A549 (cell line): ENCODE data around the gene NAA50. TPM values are rescaled to one million over a fixed set of nuclear protein-coding genes. Genes with fewer than 3 reads are reported as not detected.

ENCODE experiments used
- ATAC-seq, 2 experiments: fragments of 200-7000 bp in 1 of 2; fragments of >200 bp in 1 of 2; cut with Nextera tagmentation in 1 of 2; cut with Tn5 transposase in 1 of 2; 3 replicates each; pipeline versions ENCODE4 v1.8.0 to v1.9.1; 2018 to 2020; ENCODE audit warnings: mild to moderate bottlenecking in 1 of 2, moderate library complexity in 1 of 2
- CTCF ChIA-PET: fragments of 300-600 bp; sonication (Branson Sonifier 250); formaldehyde crosslinking; extraction: SDS; loops from one replicate; lab custom pipeline; 2021; ENCODE audit warnings: antibody characterized with exemption, inconsistent platforms; lab: Yijun Ruan, JAX
- POLR2A ChIA-PET: fragments of 350-600 bp; formaldehyde crosslinking; extraction: SDS; loops from one replicate; lab custom pipeline; 2021; ENCODE audit warnings: antibody characterized with exemption, inconsistent platforms; lab: Yijun Ruan, JAX
- DNase-seq, 2 experiments: peaks; one replicate each; pipeline versions ENCODE4 v3.0.0 to v3.0.0-alpha.2; 2011 to 2016; ENCODE audit warnings: low read depth in 1 of 2, low spot score in 1 of 2
- FAIRE-seq: peaks from 2 replicates; lab custom pipeline; 2011; peaks lifted over from hg19 to GRCh38; lab: Jason Lieb, UNC
- H3K27ac ChIP-seq, 2 experiments: fragments of >200 bp; sonication (Bioruptor Twin); formaldehyde crosslinking; 3 replicates each; pipeline ENCODE4 v1.5.1; 2016 to 2017
- H3K4me1 ChIP-seq: fragments of >200 bp; sonication (Bioruptor Twin); formaldehyde crosslinking; 3 replicates; pipeline ENCODE4 v1.6.1; 2016
- H3K4me2 ChIP-seq: fragments of >200 bp; sonication (Bioruptor Twin); formaldehyde crosslinking; 3 replicates; pipeline ENCODE4 v1.6.1; 2016
- H3K4me3 ChIP-seq: fragments of >200 bp; sonication (Bioruptor Twin); formaldehyde crosslinking; 3 replicates; pipeline ENCODE4 v1.5.1; 2016
- H3K9me3 ChIP-seq: fragments of >200 bp; sonication (Bioruptor Twin); formaldehyde crosslinking; 3 replicates; pipeline ENCODE4 v1.6.1; 2016
- BHLHE40 ChIP-seq: IDR thresholded peaks from 2 replicates; pipeline ENCODE4 v1.6.1; 2012; ENCODE audit warnings: low read depth, low read length, inconsistent platforms
- CBX2 ChIP-seq: fragments of 200-600 bp; sonication (generic); IDR thresholded peaks from 2 replicates; pipeline ENCODE4 v1.6.1; 2016; ENCODE audit warnings: low read depth, mild to moderate bottlenecking, borderline replicate concordance
- CBX8 ChIP-seq: fragments of 200-600 bp; sonication (generic); IDR thresholded peaks from 2 replicates; pipeline ENCODE4 v1.6.1; 2016
- CEBPB ChIP-seq, 2 experiments: fragments of >200 bp in 1 of 2; sonication (Bioruptor Twin) in 1 of 2; formaldehyde crosslinking in 1 of 2; IDR thresholded peaks; 2 replicates each; pipeline ENCODE4 v1.6.1; 2012 to 2016
- CHD4 ChIP-seq: fragments of 200-600 bp; sonication (generic); IDR thresholded peaks from 2 replicates; pipeline ENCODE4 v1.6.1; 2016; ENCODE audit warnings: antibody characterized with exemption, mild to moderate bottlenecking, borderline replicate concordance
- EP300 ChIP-seq, 2 experiments: fragments of >200 bp; sonication (Bioruptor Twin); formaldehyde crosslinking; IDR thresholded peaks; 2 replicates in 1 of 2; 3 replicates in 1 of 2; pipeline ENCODE4 v1.6.1; 2016 to 2017
- FOSL2 ChIP-seq, 2 experiments: fragments of 450-650 bp in 1 of 2; fragments of >200 bp in 1 of 2; sonication (Bioruptor Twin) in 1 of 2; formaldehyde crosslinking; IDR thresholded peaks; 2 replicates each; pipeline versions ENCODE4 v1.5.0 to v1.6.1; 2016 to 2020; ENCODE audit warnings: mild to moderate bottlenecking in 1 of 2, moderate library complexity in 1 of 2
- FOXS1 ChIP-seq: fragments of 250-450 bp; sonication (Bioruptor Pico); IDR thresholded peaks from 2 replicates; pipeline ENCODE4 v1.5.0; 2020; ENCODE audit warnings: mild to moderate bottlenecking, moderate library complexity
- HDAC2 ChIP-seq: fragments of 200-600 bp; sonication (generic); IDR thresholded peaks from 2 replicates; pipeline ENCODE4 v1.6.1; 2016
- HMGXB4 ChIP-seq: fragments of 250-450 bp; sonication (Bioruptor Pico); IDR thresholded peaks from 2 replicates; pipeline ENCODE4 v1.5.0; 2021; ENCODE audit warnings: mild to moderate bottlenecking, moderate library complexity, borderline replicate concordance
- JUN ChIP-seq, 2 experiments: fragments of >200 bp; sonication (Bioruptor Twin); formaldehyde crosslinking; IDR thresholded peaks; 2 replicates in 1 of 2; 3 replicates in 1 of 2; pipeline ENCODE4 v1.6.1; 2016 to 2017
- KDM1A ChIP-seq: fragments of 200-600 bp; sonication (generic); IDR thresholded peaks from 2 replicates; pipeline ENCODE4 v1.6.1; 2016; ENCODE audit warnings: low read depth, mild to moderate bottlenecking
- MAX ChIP-seq: IDR thresholded peaks from 2 replicates; pipeline ENCODE4 v1.6.1; 2012
- NR3C1 ChIP-seq: fragments of >200 bp; sonication (Bioruptor Twin); formaldehyde crosslinking; IDR thresholded peaks from 3 replicates; pipeline ENCODE4 v1.6.1; 2017
- PBX3 ChIP-seq: IDR thresholded peaks from 2 replicates; pipeline ENCODE4 v1.6.1; 2012
- POLR2A ChIP-seq: IDR thresholded peaks from 2 replicates; pipeline ENCODE4 v1.6.1; 2012; ENCODE audit warnings: mild to moderate bottlenecking, low read length
- POLR2AphosphoS2 ChIP-seq: conservative IDR thresholded peaks from 2 replicates; pipeline ENCODE4 v1.6.1; 2012; ENCODE audit warnings: low read length, improper control_type of control experiment, inconsistent platforms
- RARB ChIP-seq: fragments of 250-450 bp; sonication (Bioruptor Pico); IDR thresholded peaks from 2 replicates; pipeline ENCODE4 v1.8.0; 2021; ENCODE audit warnings: mild to moderate bottlenecking, moderate library complexity
- RFX5 ChIP-seq: fragments of 450-650 bp; IDR thresholded peaks from 2 replicates; pipeline ENCODE4 v1.7.1; 2014; ENCODE audit warnings: antibody characterized with exemption, mild to moderate bottlenecking, moderate library complexity
- RNF2 ChIP-seq: fragments of 200-600 bp; sonication (generic); IDR thresholded peaks from 2 replicates; pipeline ENCODE4 v1.6.1; 2016; ENCODE audit warnings: low read depth, mild to moderate bottlenecking, antibody characterized with exemption, moderate library complexity, borderline replicate concordance
- TP53 ChIP-seq: fragments of 250-450 bp; sonication (Bioruptor Pico); IDR thresholded peaks from 2 replicates; pipeline ENCODE4 v1.5.0; 2021; ENCODE audit warnings: mild to moderate bottlenecking, moderate library complexity
- ZC3H11A ChIP-seq: fragments of 450-650 bp; IDR thresholded peaks from 2 replicates; pipeline ENCODE4 v1.6.1; 2014; ENCODE audit warnings: antibody characterized with exemption, mild to moderate bottlenecking
- ZNF302 ChIP-seq: fragments of 250-450 bp; sonication (Bioruptor Pico); IDR thresholded peaks from 2 replicates; pipeline ENCODE4 v1.9.0; 2021; ENCODE audit warnings: inconsistent platforms, mild to moderate bottlenecking, moderate library complexity
- ZSCAN20 ChIP-seq: fragments of 250-450 bp; sonication (Bioruptor Pico); IDR thresholded peaks from 2 replicates; pipeline ENCODE4 v1.8.0; 2022; ENCODE audit warnings: mild to moderate bottlenecking, moderate library complexity
- WGBS: methylation state at CpG from one replicate; pipeline ENCODE4 v1.1.6; 2017; ENCODE audit errors: missing lambda C conversion rate; 5-methylcytosine and 5-hydroxymethylcytosine counted together
- polyA plus RNA-seq, 4 experiments: library from polyadenylated mRNA; depleted of rRNA in 3 of 4; stranded (reverse); fragments of >200 nt; fragmentation: RNase III in 1 of 4; extraction: RNeasy Plus Mini Kit Qiagen cat#74134 plus additional on column Dnase treatment in 1 of 4; gene quantifications; 2 replicates in 3 of 4; 3 replicates in 1 of 4; pipeline ENCODE4 v1.2.3, GENCODE V29; 2011 to 2017

The NAA50 gene
- polyA plus RNA-seq, 2 of the 4 experiments (the other 2 are of a cell fraction) = 141 to 180 TPM

- no peak overlapping the region for H3K4me2 ChIP-seq
- H3K9me3 ChIP-seq = no peaks in the 10 kb centered on the region; the same call in 2 of the 3 replicates
- H3K4me3 ChIP-seq = no peak overlapping the region
- H3K27ac ChIP-seq = no peak overlapping the region
- TF ChIP-seq MAX (no peak), TP53 (no peak), RARB (no peak), FOSL2 (IDR thresholded peaks at IDR 0.05) (no peak), FOSL2 (CRISPR knock-in tag; IDR thresholded peaks at IDR 0.05) (no peak), HMGXB4 (no peak), CEBPB (IDR thresholded peaks at IDR 0.05) (no peak), ZSCAN20 (no peak), EP300 (IDR thresholded peaks at IDR 0.05) (no peak), CBX8 (no peak), JUN (IDR thresholded peaks at IDR 0.05) (no peak), RNF2 (no peak), RFX5 (no peak), NR3C1 (no peak), FOXS1 (CRISPR knock-in tag) (no peak), ZNF302 (no peak)
- H3K4me1 ChIP-seq = 0 out of 3 replicates have a peak, but pooled peaks cover 3% of the 10 kb centered on the region
- 78% methylated on average over 5 of the region's 5 CpGs for WGBS
- ATAC-seq (no peak), DNase-seq (no peak), FAIRE-seq (no peak)
- ChIA-PET CTCF (no interaction called here), POLR2A (no interaction called here)
Measured at GRCh38 chr3:113685124-113685523, 60.9 kb downstream of the NAA50 start.

GRCh38 chr3:113684271-113684819, 61.7 kb downstream of the NAA50 start:
- CTCF ChIA-PET = no interaction called here
- no peaks in the 10 kb centered on the region; the same call in 2 of the 3 replicates for H3K9me3 ChIP-seq
- H3K27ac ChIP-seq = no peak overlapping the region
- POLR2A ChIA-PET = no interaction called here
- H3K4me3 ChIP-seq = no peak overlapping the region
- ATAC-seq (no peak), DNase-seq (no peak), FAIRE-seq (no peak)
- WGBS = 88% methylated on average over 3 of the region's 3 CpGs
- TF ChIP-seq ZNF302 (no peak), POLR2A (no peak), HDAC2 (no peak), EP300 (IDR thresholded peaks at IDR 0.05) (no peak), BHLHE40 (no peak), PBX3 (no peak), POLR2AphosphoS2 (no peak), ZC3H11A (no peak), CHD4 (no peak), CBX2 (no peak), KDM1A (no peak), HMGXB4 (no peak)
- H3K4me2 ChIP-seq = no peak overlapping the region
- 0 out of 3 replicates have a peak, but pooled peaks cover 3% of the 10 kb centered on the region for H3K4me1 ChIP-seq
